Caco-2 (cell line): ENCODE measurements around the gene CHAF1A. TPM values are rescaled to one million over a fixed set of nuclear protein-coding genes. Genes with fewer than 3 reads are reported as not detected.
A peak's percentile ranks its signal among the peaks of the same experiment; 100 is the strongest.

Experiments
- BruUV-seq: library from RNA; stranded (reverse); fragments of 400-500 nt; replicated peaks from 2 replicates; lab custom pipeline; 2021; lab: Mats Ljungman, UMichigan
- CTCF ChIA-PET: fragments of 300-600 bp; sonication (Branson Sonifier 250); formaldehyde crosslinking; loops from one replicate; lab custom pipeline; 2022; ENCODE audit warnings: antibody characterized with exemption; lab: Charles Lee
- POLR2A ChIA-PET: fragments of 300-600 bp; sonication (Branson Sonifier 250); formaldehyde crosslinking; loops from one replicate; lab custom pipeline; 2022; ENCODE audit warnings: antibody characterized with exemption; lab: Charles Lee
- DNase-seq, 2 experiments: peaks; one replicate each; pipeline versions ENCODE4 v3.0.0 to v3.0.0-alpha.2; 2020 to 2022
- H3K27me3 ChIP-seq: replicated peaks from 2 replicates; pipeline ENCODE4 v1.6.0; 2011; ENCODE audit warnings: low read length; ENCODE audit not compliant: control insufficient read depth, insufficient read depth
- H3K36me3 ChIP-seq: 2 replicates; pipeline ENCODE4 v1.5.1; 2011; ENCODE audit warnings: low read length; ENCODE audit not compliant: control insufficient read depth, insufficient read depth
- H3K4me1 ChIP-seq: fragments of 250-450 bp; sonication (Bioruptor Pico); 2 replicates; pipeline ENCODE4 v1.5.1; 2020; ENCODE audit warnings: mild to moderate bottlenecking
- H3K4me3 ChIP-seq: 2 replicates; pipeline ENCODE4 v1.5.1; 2011; ENCODE audit warnings: low read depth, mild to moderate bottlenecking, control low read depth, low read length
- H3K9me3 ChIP-seq: fragments of 250-450 bp; sonication (Bioruptor Pico); 2 replicates; pipeline ENCODE4 v1.5.1; 2020; ENCODE audit warnings: mild to moderate bottlenecking, moderate library complexity
- H3K27ac Mint-ChIP-seq: one replicate; pipeline ENCODE4 v1.8.0; 2022; ENCODE audit warnings: mixed read lengths; ENCODE audit not compliant: unreplicated experiment
- H3K27me3 Mint-ChIP-seq: one replicate; pipeline ENCODE4 v1.8.0; 2022; ENCODE audit warnings: mixed read lengths; ENCODE audit not compliant: insufficient read depth, unreplicated experiment
- H3K36me3 Mint-ChIP-seq: one replicate; pipeline ENCODE4 v1.8.0; 2022; ENCODE audit warnings: mild to moderate bottlenecking, mixed read lengths; ENCODE audit not compliant: insufficient read depth, unreplicated experiment
- H3K4me1 Mint-ChIP-seq: one replicate; pipeline ENCODE4 v1.8.0; 2022; ENCODE audit warnings: low read depth, mixed read lengths; ENCODE audit not compliant: unreplicated experiment
- H3K4me3 Mint-ChIP-seq: one replicate; pipeline ENCODE4 v1.8.0; 2022; ENCODE audit warnings: mild to moderate bottlenecking, moderate library complexity, mixed read lengths; ENCODE audit not compliant: unreplicated experiment
- H3K9me3 Mint-ChIP-seq: one replicate; pipeline ENCODE4 v1.8.0; 2022; ENCODE audit warnings: mixed read lengths; ENCODE audit not compliant: unreplicated experiment
- CTCF ChIP-seq, 2 experiments: fragments of 200-600 bp in 1 of 2; IDR thresholded peaks; 1 replicate in 1 of 2; 2 replicates in 1 of 2; pipeline versions ENCODE4 v1.5.1 to v1.8.0; 2011 to 2022; ENCODE audit warnings: antibody characterized with exemption in 1 of 2, control low read depth in 1 of 2, inconsistent platforms in 1 of 2, low read depth in 1 of 2, low read length in 1 of 2, mild to moderate bottlenecking in 1 of 2, moderate library complexity in 1 of 2; ENCODE audit not compliant: insufficient read depth in 1 of 2, severe bottlenecking in 1 of 2, unreplicated experiment in 1 of 2
- intact Hi-C: fragments of 100-400 bp; cut with micrococcal nuclease; formaldehyde crosslinking; loops from one replicate; pipeline ENCODE4 v1.10.0; 2022; ENCODE audit not compliant: unreplicated experiment
- total RNA-seq: library from RNA; stranded (reverse); gene quantifications from 2 replicates; pipeline ENCODE4 v1.2.3, GENCODE V29; 2022

The CHAF1A gene
- total RNA-seq, 1 experiment from 2014 or later = 63.1 TPM

GRCh38 chr19:4415352-4415751 lies 12.9 kb downstream of the CHAF1A start:
- H3K4me3 Mint-ChIP-seq = no peak overlapping the region
- intact Hi-C loops = no loop called here
- Histone ChIP-seq H3K4me1 (peaks cover 23% of the 10 kb centered on the region), H3K9me3 (no peaks in the 10 kb centered on the region), H3K27me3 (no peaks in the 10 kb centered on the region), H3K36me3 (no peaks in the 10 kb centered on the region; the same call in 1 of the 2 replicates), H3K4me3 (no peak overlapping the region)
- ChIA-PET POLR2A (interaction anchor here (1.7 kb wide), 1 partner anchor 56 kb away, joined by 4 read pairs; the partner anchor contains the start of gene HDGFL2), CTCF (interaction anchor here (1.0 kb wide), 1 partner anchor 13 kb away, joined by 3 read pairs; the partner anchor contains the start of gene CHAF1A)
- peak overlapping the region; percentile 11 for H3K27ac Mint-ChIP-seq
- no TSS peak for BruUV-seq
- H3K27me3 Mint-ChIP-seq = no peaks in the 10 kb centered on the region
- peaks cover 15% of the 10 kb centered on the region for H3K4me1 Mint-ChIP-seq
- peaks cover 90% of the 10 kb centered on the region for H3K36me3 Mint-ChIP-seq
- no peak for DNase-seq
- TF ChIP-seq CTCF (IDR thresholded peaks at IDR 0.05; ENCODE audit: insufficient read depth in 1 of 2, low read depth in 1 of 2, low read length in 1 of 2, severe bottlenecking in 1 of 2, unreplicated experiment in 1 of 2) = no peak
- no peaks in the 10 kb centered on the region for H3K9me3 Mint-ChIP-seq

GRCh38 chr19:4416268-4416667 lies 13.8 kb downstream of the CHAF1A start:
- Mint-ChIP-seq H3K4me3 (peak overlapping the region; percentile 17), H3K9me3 (no peaks in the 10 kb centered on the region), H3K4me1 (peaks cover 15% of the 10 kb centered on the region), H3K27ac (peak overlapping the region; percentile 61), H3K36me3 (peaks cover 82% of the 10 kb centered on the region), H3K27me3 (no peaks in the 10 kb centered on the region)
- no peak for TF ChIP-seq CTCF (IDR thresholded peaks at IDR 0.05; ENCODE audit: insufficient read depth in 1 of 2, low read depth in 1 of 2, low read length in 1 of 2, severe bottlenecking in 1 of 2, unreplicated experiment in 1 of 2)
- Histone ChIP-seq H3K4me3 (no peak overlapping the region), H3K27me3 (no peaks in the 10 kb centered on the region), H3K9me3 (no peaks in the 10 kb centered on the region), H3K4me1 (peaks cover 23% of the 10 kb centered on the region), H3K36me3 (no peaks in the 10 kb centered on the region; the same call in 1 of the 2 replicates)
- ChIA-PET CTCF (interaction anchor here (1.0 to 1.1 kb wide), 3 partner anchors 14 to 131 kb away, joined by 3 to 5 read pairs (median 4); partner anchors contain the start of gene CHAF1A), POLR2A (interaction anchor here (1.0 kb wide), 1 partner anchor 14 kb away, joined by 3 read pairs; no protein-coding TSS in a partner anchor)
- BruUV-seq = no TSS peak
- intact Hi-C loops = no loop called here
- peak; percentile 38 to 63 for DNase-seq

GRCh38 chr19:4423416-4424126 lies 21.1 kb downstream of the CHAF1A start:
- Mint-ChIP-seq H3K9me3 (no peaks in the 10 kb centered on the region), H3K4me1 (no peaks in the 10 kb centered on the region), H3K36me3 (peaks cover 74% of the 10 kb centered on the region), H3K4me3 (no peak overlapping the region), H3K27me3 (no peaks in the 10 kb centered on the region), H3K27ac (no peak overlapping the region)
- no TSS peak for BruUV-seq
- Histone ChIP-seq H3K9me3 (no peaks in the 10 kb centered on the region), H3K27me3 (no peaks in the 10 kb centered on the region), H3K36me3 (no peaks in the 10 kb centered on the region; the same call in 1 of the 2 replicates), H3K4me3 (no peak overlapping the region), H3K4me1 (no peaks in the 10 kb centered on the region)
- no peak for DNase-seq
- ChIA-PET POLR2A (no interaction called here), CTCF (interaction anchor here (0.6 kb wide), 1 partner anchor 47 kb away, joined by 3 read pairs; no protein-coding TSS in a partner anchor)
- TF ChIP-seq CTCF (IDR thresholded peaks at IDR 0.05; ENCODE audit: insufficient read depth in 1 of 2, low read depth in 1 of 2, low read length in 1 of 2, severe bottlenecking in 1 of 2, unreplicated experiment in 1 of 2) = no peak
- intact Hi-C loops = no loop called here
